HG03520 (cell line): ENCODE measurements around the gene SKIC2.
"Not testable (repeated sequence)": the region's sequence is repeated elsewhere in the genome, so short reads cannot be mapped to it uniquely, and the experiment has no call there.

Experiments
- ATAC-seq: cut with Tn5 transposase; IDR thresholded peaks from one replicate; pipeline ENCODE4 v1.9.1; 2021; ENCODE audit warnings: mild to moderate bottlenecking, moderate library complexity; ENCODE audit not compliant: unreplicated experiment

The SKIC2 gene

GRCh38 chr6:31968791-31969711, 10.1 kb downstream of the SKIC2 start:
- no peak for ATAC-seq

GRCh38 chr6:31969712-31970603, 11.0 kb downstream of the SKIC2 start:
- ATAC-seq: no peak

- no peak for ATAC-seq
Observed at GRCh38 chr6:31970604-31971271, 11.8 kb downstream of the SKIC2 start.

GRCh38 chr6:31971279-31971992, 12.5 kb downstream of the SKIC2 start:
- no peak for ATAC-seq

GRCh38 chr6:31971993-31972708, 13.2 kb downstream of the SKIC2 start, which contains the start of gene DXO:
DXO (minus strand) TSS chr6:31972138; CDS start chr6:31971675, 463 bp downstream.
- ATAC-seq: peak; percentile 84

GRCh38 chr6:31972709-31973350, 13.9 kb downstream of the SKIC2 start:
- ATAC-seq: no peak

- ATAC-seq: not testable (repeated sequence)
Observed at GRCh38 chr6:31976065-31976464, 17.1 kb downstream of the SKIC2 start.

- ATAC-seq: no peak
Observed at GRCh38 chr6:31977816-31978431, 18.9 kb downstream of the SKIC2 start.

GRCh38 chr6:31978831-31979230, 19.9 kb downstream of the SKIC2 start:
- ATAC-seq: no peak

GRCh38 chr6:31979238-31979898, 20.4 kb downstream of the SKIC2 start:
- ATAC-seq: no peak

GRCh38 chr6:31980195-31980876, 21.4 kb downstream of the SKIC2 start:
- ATAC-seq: not testable (repeated sequence)

- not testable (repeated sequence) for ATAC-seq
Observed at GRCh38 chr6:31980998-31981397, 22.0 kb downstream of the SKIC2 start.

GRCh38 chr6:31981744-31982143, 22.8 kb downstream of the SKIC2 start, which contains the start of gene C4A:
C4A (plus strand) TSS chr6:31982057; CDS start chr6:31982108, 51 bp downstream.
- ATAC-seq: not testable (repeated sequence)

GRCh38 chr6:31989363-31989762, 30.4 kb downstream of the SKIC2 start:
- not testable (repeated sequence) for ATAC-seq

- not testable (repeated sequence) for ATAC-seq
Observed at GRCh38 chr6:31994421-31994820, 35.4 kb downstream of the SKIC2 start.

GRCh38 chr6:31996385-31996784, 37.4 kb downstream of the SKIC2 start:
- ATAC-seq: not testable (repeated sequence)

GRCh38 chr6:32002546-32003268, 43.7 kb downstream of the SKIC2 start:
- not testable (repeated sequence) for ATAC-seq
